ENCODE results near the gene MOAP1. TPM values are rescaled to one million over a fixed set of nuclear protein-coding genes. Genes with fewer than 3 reads are reported as not detected.
"Not testable (repeated sequence)": the region's sequence is repeated elsewhere in the genome, so short reads cannot be mapped to it uniquely, and the experiment has no call there.

The MOAP1 gene, protein sequence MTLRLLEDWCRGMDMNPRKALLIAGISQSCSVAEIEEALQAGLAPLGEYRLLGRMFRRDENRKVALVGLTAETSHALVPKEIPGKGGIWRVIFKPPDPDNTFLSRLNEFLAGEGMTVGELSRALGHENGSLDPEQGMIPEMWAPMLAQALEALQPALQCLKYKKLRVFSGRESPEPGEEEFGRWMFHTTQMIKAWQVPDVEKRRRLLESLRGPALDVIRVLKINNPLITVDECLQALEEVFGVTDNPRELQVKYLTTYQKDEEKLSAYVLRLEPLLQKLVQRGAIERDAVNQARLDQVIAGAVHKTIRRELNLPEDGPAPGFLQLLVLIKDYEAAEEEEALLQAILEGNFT
- 10 to 100 TPM; 12.8 to 22.4 TPM for total RNA-seq

GRCh38 chr14:93184391-93185348 is at the start of gene MOAP1, which contains the start of gene LYSET:
MOAP1 (minus strand) TSS chr14:93184897; CDS start chr14:93184242, 655 bp downstream.
LYSET (plus strand) TSS chr14:93185317; CDS start chr14:93185406, 89 bp downstream.
- peak; percentile 92 for DNase-seq
- Histone ChIP-seq H3K9ac (ENCODE audit: low read depth in 2 of 2, low read length in 2 of 2) (peak within 1 kb of the TSS; percentile 87 to 100), H3K4me3 (peak within 1 kb of the TSS; percentile 94), H3K4me1 (peaks cover 10% of the 10 kb centered on the region), H3K9me3 (no peaks in the 10 kb centered on the region), H3K36me3 (no peaks in the 10 kb centered on the region), H3K27me3 (no peaks in the 10 kb centered on the region), H3K27ac (peak within 1 kb of the TSS; percentile 94)
- intact Hi-C loops (cut with DNase I) = no loop called here
- no peak for TF ChIP-seq CTCF (IDR thresholded peaks at IDR 0.05)

- intact Hi-C loops (cut with DNase I); H3K27me3 ChIP-seq; H3K27ac ChIP-seq; DNase-seq; H3K4me3 ChIP-seq; H3K9ac ChIP-seq (ENCODE audit: low read depth in 2 of 2, low read length in 2 of 2); H3K36me3 ChIP-seq; H3K9me3 ChIP-seq; H3K4me1 ChIP-seq: not testable (repeated sequence)
Measured at GRCh38 chr14:93233078-93233477, 48.4 kb upstream of the MOAP1 start.

- Histone ChIP-seq H3K27ac (no peak overlapping the region), H3K4me1 (no peaks in the 10 kb centered on the region), H3K9me3 (no peaks in the 10 kb centered on the region), H3K4me3 (no peak overlapping the region), H3K27me3 (no peaks in the 10 kb centered on the region), H3K9ac (ENCODE audit: low read depth in 2 of 2, low read length in 2 of 2) (no peak overlapping the region), H3K36me3 (no peaks in the 10 kb centered on the region)
- no peak for TF ChIP-seq CTCF (IDR thresholded peaks at IDR 0.05)
- DNase-seq = no peak
- intact Hi-C loops (cut with DNase I) = no loop called here
Measured at GRCh38 chr14:93232159-93232558, 47.5 kb upstream of the MOAP1 start.

GRCh38 chr14:93231129-93231979 is 46.7 kb upstream of the MOAP1 start:
- intact Hi-C loops (cut with DNase I) = no loop called here
- no peak for TF ChIP-seq CTCF (IDR thresholded peaks at IDR 0.05)
- DNase-seq = no peak

GRCh38 chr14:93230539-93230938 is 45.8 kb upstream of the MOAP1 start:
- Histone ChIP-seq H3K27ac (no peak overlapping the region), H3K27me3 (no peaks in the 10 kb centered on the region), H3K4me3 (no peak overlapping the region), H3K36me3 (no peaks in the 10 kb centered on the region), H3K4me1 (no peaks in the 10 kb centered on the region), H3K9me3 (no peaks in the 10 kb centered on the region), H3K9ac (ENCODE audit: low read depth in 2 of 2, low read length in 2 of 2) (no peak overlapping the region)
- DNase-seq = no peak
- intact Hi-C loops (cut with DNase I) = no loop called here
- TF ChIP-seq CTCF (IDR thresholded peaks at IDR 0.05) = no peak

More at GRCh38 chr14:93231129-93231979, 46.7 kb upstream of the MOAP1 start:
- no peaks in the 10 kb centered on the region for H3K36me3 ChIP-seq
- no peaks in the 10 kb centered on the region for H3K9me3 ChIP-seq
- H3K27me3 ChIP-seq = no peaks in the 10 kb centered on the region
- peak overlapping the region in 1 of 2 donors; percentile 56 for H3K9ac ChIP-seq (ENCODE audit: low read depth in 2 of 2, low read length in 2 of 2)
- no peak overlapping the region for H3K27ac ChIP-seq
- no peaks in the 10 kb centered on the region for H3K4me1 ChIP-seq
- no peak overlapping the region for H3K4me3 ChIP-seq
